Kidney capillary endothelial cell (primary cell): Measurements from ENCODE around the gene ANKRD11.

Experiments used
- DNase-seq: peaks from one replicate; pipeline ENCODE4 v3.0.0-alpha.2; 2018; ENCODE audit warnings: low spot score

ANKRD11 gene

DNA sequence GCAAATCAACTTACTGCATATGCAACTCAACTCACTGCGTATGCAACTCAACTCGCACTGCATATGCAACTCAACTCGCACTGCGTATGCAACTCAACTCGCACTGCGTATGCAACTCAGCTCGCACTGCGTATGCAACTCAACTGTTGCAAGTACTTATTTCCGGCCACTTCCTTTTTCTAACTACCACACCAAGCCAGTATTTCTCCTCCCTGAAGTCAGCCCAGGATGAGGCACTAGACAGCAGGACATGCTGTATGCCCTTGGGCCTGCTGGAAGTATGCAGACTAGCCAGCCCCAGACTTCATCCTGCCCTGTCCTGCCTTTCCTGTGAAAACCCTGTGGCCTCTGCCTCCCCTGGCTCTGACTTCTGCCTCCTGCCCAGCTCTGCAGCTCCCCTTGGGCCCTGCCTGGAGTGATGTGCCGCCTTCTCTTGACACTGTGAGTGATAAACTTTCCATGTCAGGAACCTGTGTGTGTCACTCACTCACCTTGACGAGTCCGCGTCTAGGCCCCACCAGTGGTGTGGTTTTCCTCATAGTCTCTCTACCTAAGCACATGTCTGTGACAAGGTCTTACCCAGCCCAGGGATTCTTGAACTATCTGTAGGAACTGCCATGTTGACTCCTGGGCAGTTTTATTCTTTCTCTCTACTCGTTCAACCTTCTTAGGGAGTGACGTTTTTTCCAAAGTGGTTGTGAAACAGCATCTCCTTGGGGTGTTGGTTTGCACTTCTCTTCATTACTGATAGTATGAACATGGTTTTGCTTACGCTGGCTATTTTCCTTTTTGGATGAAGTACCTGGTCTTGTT lies 256.5 kb downstream of the ANKRD11 start:
- no peak for DNase-seq

DNA sequence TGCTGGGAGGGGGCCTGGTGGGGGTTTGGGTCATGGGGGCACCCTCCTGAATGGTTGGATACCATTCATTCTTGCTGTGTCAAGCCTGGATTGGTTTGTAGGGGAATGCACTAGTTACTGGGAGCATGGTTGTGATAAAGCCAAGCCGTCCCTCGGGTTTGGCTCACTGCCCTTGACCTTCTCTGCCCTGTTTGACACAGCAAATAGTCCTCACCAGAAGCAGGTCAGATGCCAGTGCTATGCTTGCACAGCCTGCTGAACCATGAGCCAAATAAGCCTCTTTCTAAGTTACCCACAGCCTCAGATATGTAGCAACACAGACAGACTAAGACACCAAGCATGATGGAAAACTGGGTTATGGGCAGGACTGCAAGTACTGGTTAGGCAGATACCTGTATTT lies 258.3 kb downstream of the ANKRD11 start:
- DNase-seq: no peak

DNA sequence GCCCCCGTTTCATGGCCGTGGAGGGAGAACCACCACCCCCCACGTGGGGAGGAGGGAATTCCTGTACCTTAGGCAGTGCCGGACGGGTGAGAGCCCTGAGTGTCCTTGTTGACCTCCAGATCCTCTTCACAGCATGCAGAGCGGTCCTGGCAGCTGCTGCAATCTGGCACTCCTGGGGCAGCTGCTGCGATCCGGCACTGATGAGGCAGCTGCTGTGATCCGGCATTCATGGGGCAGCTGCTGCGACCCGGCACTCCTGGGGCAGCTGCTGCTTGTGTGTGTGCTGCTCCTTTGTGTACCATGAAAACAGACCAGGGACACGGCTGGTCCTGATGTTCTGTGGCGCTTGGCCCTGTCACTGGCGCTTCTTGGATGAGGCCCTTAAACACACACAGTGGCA lies 260.1 kb downstream of the ANKRD11 start:
- no peak for DNase-seq

GRCh38 chr16:89224665-89225064 lies 265.7 kb downstream of the ANKRD11 start:
- DNase-seq: no peak

DNA sequence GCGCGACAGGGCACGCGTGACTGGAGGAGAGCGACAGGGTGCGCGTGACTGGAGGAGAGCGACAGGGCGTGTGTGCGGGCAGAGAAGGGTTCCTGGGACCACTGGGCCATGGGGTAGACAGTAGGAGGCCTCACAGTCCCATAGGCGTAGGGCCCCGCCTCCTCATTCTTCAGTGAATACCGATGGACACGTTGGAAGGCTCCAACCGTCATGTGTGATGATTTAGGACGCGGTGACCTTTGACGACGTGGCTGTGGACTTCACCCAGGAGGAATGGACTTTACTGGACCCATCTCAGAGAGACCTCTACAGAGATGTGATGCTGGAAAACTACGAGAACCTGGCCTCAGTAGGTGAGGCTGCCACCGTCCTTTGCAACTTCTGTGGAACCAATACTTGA lies 267.4 kb downstream of the ANKRD11 start:
- no peak for DNase-seq

DNA sequence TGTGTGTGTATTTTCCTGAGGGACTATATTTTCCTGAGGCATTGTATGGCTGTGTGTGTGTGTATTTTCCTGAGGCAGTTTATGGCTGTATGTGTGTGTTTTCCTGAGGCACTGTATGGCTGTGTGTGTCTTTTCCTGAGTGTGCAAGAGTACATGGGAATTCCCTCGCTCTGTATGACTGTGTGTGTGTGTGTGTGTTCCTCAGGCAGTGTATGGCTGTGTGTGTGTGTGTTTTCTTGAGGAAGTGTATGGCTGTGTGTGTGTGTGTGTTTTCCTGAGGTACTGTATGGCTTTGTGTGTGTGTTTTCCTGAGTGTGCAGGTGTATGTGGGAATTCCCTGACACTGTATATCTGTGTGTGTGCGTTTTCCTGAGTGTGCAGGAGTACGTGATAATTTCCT lies 268.8 kb downstream of the ANKRD11 start:
- DNase-seq: no peak

- DNase-seq: no peak
Observed at GRCh38 chr16:89219365-89219764, 271.0 kb downstream of the ANKRD11 start.
